ENCODE measurements around the gene DOCK1. TPM values are rescaled to one million over a fixed set of nuclear protein-coding genes. Genes with fewer than 3 reads are reported as not detected.

The DOCK1 gene
- total and polyA plus RNA-seq, 7 experiments from 2014 or later: 0.11 to 1.2 (median 0.34) TPM; not detected in 2

- H3K27me3 Mint-ChIP-seq: no peaks in the 10 kb centered on the region
- no peaks in the 10 kb centered on the region for H3K4me1 ChIP-seq (ENCODE audit: control insufficient read depth in 2 of 2, insufficient read depth in 2 of 2, low read length in 2 of 2)
- H3K9me3 Mint-ChIP-seq: peaks cover 0 to 2% (median 0%) of the 10 kb centered on the region in 11 donors
- no peak overlapping the region for H3K4me3 Mint-ChIP-seq
- DNase-seq (no peak), ATAC-seq (no peak)
- H3K27ac Mint-ChIP-seq: no peak overlapping the region
- no peaks in the 10 kb centered on the region for H3K27me3 ChIP-seq (ENCODE audit: control insufficient read depth in 2 of 2, insufficient read depth in 2 of 2, low read length in 2 of 2)
- no peaks in the 10 kb centered on the region for H3K4me1 Mint-ChIP-seq
- ChIA-PET CTCF (no interaction called here), POLR2A (no interaction called here)
- no peaks in the 10 kb centered on the region for H3K9me3 ChIP-seq (ENCODE audit: control insufficient read depth in 2 of 3, low read length in 3 of 3)
- H3K36me3 ChIP-seq (ENCODE audit: control insufficient read depth in 2 of 3, insufficient read depth in 3 of 3, low read length in 3 of 3): no peaks in the 10 kb centered on the region
- intact Hi-C loops (cut with micrococcal nuclease): no loop called here
- no peak overlapping the region for H3K4me3 ChIP-seq (ENCODE audit: low read length)
- no peak overlapping the region for H3K27ac ChIP-seq (ENCODE audit: low read depth, low read length)
- H3K36me3 Mint-ChIP-seq: no peaks in the 10 kb centered on the region
Observed at GRCh38 chr10:127044186-127044585, 139.0 kb downstream of the DOCK1 start.

GRCh38 chr10:127046975-127047877 lies 142.0 kb downstream of the DOCK1 start:
- DNase-seq: no peak
- ChIA-PET POLR2A (no interaction called here), CTCF (interaction anchor here (0.6 kb wide), 1 partner anchor 56 kb away, joined by 3 read pairs; no protein-coding TSS in a partner anchor)
- no peak overlapping the region for H3K27ac Mint-ChIP-seq
- Histone ChIP-seq H3K4me1 (ENCODE audit: control insufficient read depth in 2 of 2, insufficient read depth in 2 of 2, low read length in 2 of 2) (no peaks in the 10 kb centered on the region), H3K9me3 (ENCODE audit: control insufficient read depth in 2 of 3, low read length in 3 of 3) (no peaks in the 10 kb centered on the region), H3K27ac (ENCODE audit: low read depth, low read length) (no peak overlapping the region), H3K36me3 (ENCODE audit: control insufficient read depth in 2 of 3, insufficient read depth in 3 of 3, low read length in 3 of 3) (no peaks in the 10 kb centered on the region), H3K4me3 (ENCODE audit: low read length) (no peak overlapping the region), H3K27me3 (ENCODE audit: control insufficient read depth in 2 of 2, insufficient read depth in 2 of 2, low read length in 2 of 2) (no peaks in the 10 kb centered on the region)
- no peak overlapping the region for H3K4me3 Mint-ChIP-seq
- H3K9me3 Mint-ChIP-seq: no peaks in the 10 kb centered on the region
- no peaks in the 10 kb centered on the region for H3K36me3 Mint-ChIP-seq
- peaks cover 0 to 2% (median 0%) of the 10 kb centered on the region in 5 donors for H3K27me3 Mint-ChIP-seq
- H3K4me1 Mint-ChIP-seq: no peaks in the 10 kb centered on the region
- intact Hi-C loops (cut with micrococcal nuclease): no loop called here
- no peak for ATAC-seq

GRCh38 chr10:127047878-127048238 lies 142.6 kb downstream of the DOCK1 start:
- H3K36me3 ChIP-seq (ENCODE audit: control insufficient read depth in 2 of 3, insufficient read depth in 3 of 3, low read length in 3 of 3): no peaks in the 10 kb centered on the region
- H3K9me3 Mint-ChIP-seq: no peaks in the 10 kb centered on the region
- H3K4me3 Mint-ChIP-seq: no peak overlapping the region
- no peaks in the 10 kb centered on the region for H3K9me3 ChIP-seq (ENCODE audit: control insufficient read depth in 2 of 3, low read length in 3 of 3)
- H3K27me3 ChIP-seq (ENCODE audit: control insufficient read depth in 2 of 2, insufficient read depth in 2 of 2, low read length in 2 of 2): no peaks in the 10 kb centered on the region
- no peaks in the 10 kb centered on the region for H3K4me1 ChIP-seq (ENCODE audit: control insufficient read depth in 2 of 2, insufficient read depth in 2 of 2, low read length in 2 of 2)
- no peak overlapping the region for H3K4me3 ChIP-seq (ENCODE audit: low read length)
- POLR2A ChIA-PET: no interaction called here
- CTCF ChIA-PET: no interaction called here
- intact Hi-C loops (cut with micrococcal nuclease): no loop called here
- no peak for DNase-seq
- no peaks in the 10 kb centered on the region for H3K4me1 Mint-ChIP-seq
- no peak overlapping the region for H3K27ac ChIP-seq (ENCODE audit: low read depth, low read length)
- H3K27ac Mint-ChIP-seq: no peak overlapping the region
- no peaks in the 10 kb centered on the region for H3K36me3 Mint-ChIP-seq
- H3K27me3 Mint-ChIP-seq: peaks cover 0 to 8% (median 0%) of the 10 kb centered on the region in 5 donors
- no peak for ATAC-seq

DNA sequence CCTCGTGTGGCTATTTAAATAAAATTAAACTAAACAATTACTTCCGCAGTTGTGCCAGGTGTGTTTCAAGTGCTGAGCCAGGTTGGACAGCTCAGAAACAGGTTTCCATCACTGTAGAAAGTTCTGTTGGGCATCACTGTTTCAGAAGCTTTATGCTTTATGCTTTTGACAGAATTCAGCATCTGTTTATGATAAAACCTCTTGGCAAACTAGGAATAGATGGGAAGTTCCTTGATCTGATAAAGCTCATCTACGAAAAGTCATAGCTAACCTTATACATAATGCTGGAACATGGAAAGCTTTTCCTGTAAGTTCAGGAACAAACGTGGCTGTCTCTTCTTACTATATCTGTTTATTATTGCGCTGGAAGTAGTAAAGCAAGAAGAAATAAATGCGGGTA lies 143.4 kb downstream of the DOCK1 start:
- Mint-ChIP-seq H3K4me3 (no peak overlapping the region), H3K27me3 (peaks cover 0 to 10% (median 0%) of the 10 kb centered on the region in 5 donors), H3K27ac (no peak overlapping the region), H3K9me3 (no peaks in the 10 kb centered on the region), H3K36me3 (no peaks in the 10 kb centered on the region), H3K4me1 (no peaks in the 10 kb centered on the region)
- H3K27me3 ChIP-seq (ENCODE audit: control insufficient read depth in 2 of 2, insufficient read depth in 2 of 2, low read length in 2 of 2): no peaks in the 10 kb centered on the region
- DNase-seq: no peak
- no peaks in the 10 kb centered on the region for H3K9me3 ChIP-seq (ENCODE audit: control insufficient read depth in 2 of 3, low read length in 3 of 3)
- CTCF ChIA-PET: no interaction called here
- POLR2A ChIA-PET: no interaction called here
- ATAC-seq: no peak
- intact Hi-C loops (cut with micrococcal nuclease): no loop called here
- no peak overlapping the region for H3K27ac ChIP-seq (ENCODE audit: low read depth, low read length)
- no peak overlapping the region for H3K4me3 ChIP-seq (ENCODE audit: low read length)
- H3K36me3 ChIP-seq (ENCODE audit: control insufficient read depth in 2 of 3, insufficient read depth in 3 of 3, low read length in 3 of 3): no peaks in the 10 kb centered on the region
- H3K4me1 ChIP-seq (ENCODE audit: control insufficient read depth in 2 of 2, insufficient read depth in 2 of 2, low read length in 2 of 2): no peaks in the 10 kb centered on the region

- ChIA-PET CTCF (no interaction called here), POLR2A (no interaction called here)
- Histone ChIP-seq H3K9me3 (ENCODE audit: control insufficient read depth in 2 of 3, low read length in 3 of 3) (no peaks in the 10 kb centered on the region), H3K27ac (ENCODE audit: low read depth, low read length) (no peak overlapping the region), H3K4me1 (ENCODE audit: control insufficient read depth in 2 of 2, insufficient read depth in 2 of 2, low read length in 2 of 2) (no peaks in the 10 kb centered on the region), H3K27me3 (ENCODE audit: control insufficient read depth in 2 of 2, insufficient read depth in 2 of 2, low read length in 2 of 2) (no peaks in the 10 kb centered on the region), H3K4me3 (ENCODE audit: low read length) (no peak overlapping the region), H3K36me3 (ENCODE audit: control insufficient read depth in 2 of 3, insufficient read depth in 3 of 3, low read length in 3 of 3) (no peaks in the 10 kb centered on the region)
- no peak for DNase-seq
- Mint-ChIP-seq H3K4me1 (no peaks in the 10 kb centered on the region), H3K36me3 (no peaks in the 10 kb centered on the region), H3K27me3 (peaks cover 0 to 15% (median 0%) of the 10 kb centered on the region in 5 donors), H3K9me3 (peaks cover 0 to 3% (median 0%) of the 10 kb centered on the region in 11 donors), H3K27ac (no peak overlapping the region), H3K4me3 (no peak overlapping the region)
- intact Hi-C loops (cut with micrococcal nuclease): no loop called here
- no peak for ATAC-seq
Observed at GRCh38 chr10:127052001-127052400, 146.8 kb downstream of the DOCK1 start.

- DNase-seq: no peak
- no peaks in the 10 kb centered on the region for H3K27me3 ChIP-seq (ENCODE audit: control insufficient read depth in 2 of 2, insufficient read depth in 2 of 2, low read length in 2 of 2)
- H3K4me3 ChIP-seq (ENCODE audit: low read length): no peak overlapping the region
- H3K27ac Mint-ChIP-seq: no peak overlapping the region
- POLR2A ChIA-PET: no interaction called here
- CTCF ChIA-PET: no interaction called here
- H3K27ac ChIP-seq (ENCODE audit: low read depth, low read length): no peak overlapping the region
- H3K36me3 Mint-ChIP-seq: peaks cover 0 to 6% (median 0%) of the 10 kb centered on the region in 5 donors
- H3K4me3 Mint-ChIP-seq: no peak overlapping the region
- no peaks in the 10 kb centered on the region for H3K4me1 ChIP-seq (ENCODE audit: control insufficient read depth in 2 of 2, insufficient read depth in 2 of 2, low read length in 2 of 2)
- H3K9me3 ChIP-seq (ENCODE audit: control insufficient read depth in 2 of 3, low read length in 3 of 3): no peaks in the 10 kb centered on the region
- ATAC-seq: no peak
- peaks cover 0 to 15% (median 0%) of the 10 kb centered on the region in 5 donors for H3K27me3 Mint-ChIP-seq
- intact Hi-C loops (cut with micrococcal nuclease): no loop called here
- peaks cover 0 to 27% (median 10%) of the 10 kb centered on the region in 11 donors for H3K9me3 Mint-ChIP-seq
- H3K36me3 ChIP-seq (ENCODE audit: control insufficient read depth in 2 of 3, insufficient read depth in 3 of 3, low read length in 3 of 3): no peaks in the 10 kb centered on the region
- no peaks in the 10 kb centered on the region for H3K4me1 Mint-ChIP-seq
Observed at GRCh38 chr10:127055263-127055662, 150.0 kb downstream of the DOCK1 start.

DNA sequence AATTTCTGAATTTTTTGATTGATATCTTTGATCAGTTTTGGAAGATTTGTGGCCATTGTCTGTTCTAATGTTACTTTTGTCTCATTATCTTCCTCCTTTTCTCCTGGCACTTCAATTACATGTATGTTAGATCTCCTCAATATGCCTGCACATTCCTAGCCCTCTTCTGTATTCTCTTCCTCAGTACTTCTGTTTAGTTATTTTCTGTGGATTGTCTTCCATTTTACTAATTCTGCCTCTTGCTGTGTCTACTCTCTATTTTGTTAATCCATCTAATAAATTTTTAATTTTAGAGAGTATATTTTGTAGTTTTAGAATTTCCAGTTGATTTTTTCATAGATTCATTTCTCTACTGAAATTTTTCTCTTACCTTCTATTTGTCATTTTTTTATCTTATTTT lies 154.1 kb downstream of the DOCK1 start:
- Mint-ChIP-seq H3K4me3 (no peak overlapping the region), H3K36me3 (peaks cover 0 to 6% (median 0%) of the 10 kb centered on the region in 5 donors), H3K4me1 (no peaks in the 10 kb centered on the region), H3K9me3 (peaks cover 0 to 34% (median 10%) of the 10 kb centered on the region in 11 donors), H3K27ac (no peak overlapping the region), H3K27me3 (peaks cover 0 to 5% (median 0%) of the 10 kb centered on the region in 5 donors)
- no peaks in the 10 kb centered on the region for H3K9me3 ChIP-seq (ENCODE audit: control insufficient read depth in 2 of 3, low read length in 3 of 3)
- no peaks in the 10 kb centered on the region for H3K36me3 ChIP-seq (ENCODE audit: control insufficient read depth in 2 of 3, insufficient read depth in 3 of 3, low read length in 3 of 3)
- no peak overlapping the region for H3K27ac ChIP-seq (ENCODE audit: low read depth, low read length)
- CTCF ChIA-PET: no interaction called here
- ATAC-seq (no peak), DNase-seq (no peak)
- H3K4me3 ChIP-seq (ENCODE audit: low read length): no peak overlapping the region
- intact Hi-C loops (cut with micrococcal nuclease): no loop called here
- no peaks in the 10 kb centered on the region for H3K27me3 ChIP-seq (ENCODE audit: control insufficient read depth in 2 of 2, insufficient read depth in 2 of 2, low read length in 2 of 2)
- H3K4me1 ChIP-seq (ENCODE audit: control insufficient read depth in 2 of 2, insufficient read depth in 2 of 2, low read length in 2 of 2): no peaks in the 10 kb centered on the region
- POLR2A ChIA-PET: no interaction called here
